ENCODE results near the gene CRACDL. TPM values are rescaled to one million over a fixed set of nuclear protein-coding genes. Genes with fewer than 3 reads are reported as not detected.
"Not testable (repeated sequence)": the region's sequence is repeated elsewhere in the genome, so short reads cannot be mapped to it uniquely, and the experiment has no call there.

Gene CRACDL
- total RNA-seq, 1 donor from 2014 or later = 3.0 TPM

DNA sequence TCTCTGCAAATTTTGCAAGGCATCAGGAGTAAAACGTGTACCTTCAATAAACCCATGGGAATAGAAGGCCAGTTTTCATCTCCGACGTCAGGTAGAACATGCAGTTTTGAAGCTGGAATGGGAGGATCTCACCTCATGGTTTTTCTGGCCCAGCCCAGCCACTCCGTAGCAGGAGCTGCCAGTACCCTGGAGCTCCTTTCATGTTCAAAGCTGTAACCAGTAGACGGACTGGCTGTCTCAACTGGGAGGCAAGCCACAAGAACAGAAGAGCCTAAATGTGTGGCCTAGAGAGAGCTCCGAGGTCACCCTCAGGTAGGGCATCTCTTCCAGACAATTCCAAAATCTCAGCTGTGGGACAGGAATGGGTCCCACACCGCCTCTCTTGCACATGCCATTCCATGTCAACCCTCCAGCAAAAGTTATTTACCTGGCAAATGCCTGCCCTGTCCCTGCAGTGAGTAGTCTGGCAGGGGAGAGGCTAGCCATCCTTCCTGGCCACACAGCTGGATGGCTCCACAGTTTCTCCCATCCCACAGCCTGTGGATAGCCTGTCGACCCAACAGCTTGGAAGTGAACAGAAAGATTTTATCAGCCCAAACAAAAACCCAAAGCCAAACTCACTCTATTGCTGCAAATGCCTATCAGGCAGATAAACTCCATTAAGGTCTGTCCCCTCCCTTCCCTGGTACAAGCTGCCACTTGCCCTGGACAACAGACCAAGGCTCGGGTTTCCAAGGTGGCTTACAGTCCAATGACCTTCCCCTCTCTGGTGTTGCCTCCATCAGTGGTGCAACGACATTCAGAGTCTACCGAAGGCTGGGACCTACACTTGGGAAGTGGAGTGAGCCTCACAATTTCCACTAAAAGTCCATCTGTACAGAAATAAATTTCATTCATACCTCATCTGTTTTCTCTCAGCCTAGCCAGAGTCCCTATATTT lies 27.8 kb downstream of the CRACDL start:
- DNase-seq (ENCODE audit: low read depth in 2 of 2) = no peak

DNA sequence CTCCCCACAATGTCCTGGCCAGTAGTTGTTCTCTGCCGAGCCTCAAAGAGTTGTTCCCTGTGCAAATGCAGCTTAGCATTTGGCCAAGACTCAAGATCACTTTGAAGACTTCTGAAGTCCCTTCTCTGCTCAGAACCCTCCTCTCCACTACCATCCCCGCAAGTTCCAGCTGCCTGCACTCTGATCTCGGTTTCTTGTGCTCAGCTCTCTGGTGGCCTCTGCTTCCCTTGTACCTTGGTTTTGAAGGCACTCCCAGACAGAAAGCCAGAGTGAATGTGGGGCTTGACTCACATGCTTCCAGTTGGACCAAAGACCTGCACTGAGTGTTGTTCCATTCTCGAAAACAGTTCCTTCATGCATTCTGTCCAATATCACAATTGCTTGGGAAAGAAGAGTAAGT lies 28.6 kb downstream of the CRACDL start:
- DNase-seq (ENCODE audit: low read depth in 2 of 2) = no peak

DNA sequence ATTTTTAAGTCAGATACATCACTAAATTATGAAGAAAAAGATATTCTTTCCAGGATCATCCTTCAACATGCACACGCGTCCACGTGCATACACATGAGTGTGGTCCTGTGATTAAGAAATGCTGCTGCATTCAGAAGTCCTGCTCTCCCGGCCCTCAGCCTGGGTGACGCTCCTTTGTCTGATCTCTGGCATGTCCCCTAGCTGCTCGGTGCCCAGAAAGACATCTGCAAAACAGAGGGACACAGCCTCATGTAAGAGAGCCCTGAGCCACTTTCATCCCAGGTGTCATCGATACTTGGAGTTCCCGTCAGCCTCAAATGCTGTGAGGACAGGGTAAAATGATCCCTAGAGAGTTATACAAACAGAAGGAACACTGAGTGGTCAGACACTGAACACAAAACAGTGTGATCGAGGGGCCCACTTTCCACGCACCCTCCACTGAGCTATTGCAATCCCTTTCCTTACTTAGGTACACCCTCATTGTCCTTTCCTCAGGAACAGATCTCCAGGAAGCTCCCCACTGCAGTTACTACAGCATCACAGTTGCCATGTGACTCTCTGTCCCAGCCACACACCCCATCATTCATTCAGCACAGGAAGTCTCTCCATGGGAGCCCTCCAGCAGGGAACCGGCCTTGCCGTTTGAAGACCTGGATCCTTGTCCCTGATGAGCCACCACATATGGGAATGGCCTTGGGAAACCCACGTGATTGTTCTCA lies 32.1 kb downstream of the CRACDL start:
- peak in 1 of 2 donors; percentile 54 for DNase-seq (ENCODE audit: low read depth in 2 of 2)

DNA sequence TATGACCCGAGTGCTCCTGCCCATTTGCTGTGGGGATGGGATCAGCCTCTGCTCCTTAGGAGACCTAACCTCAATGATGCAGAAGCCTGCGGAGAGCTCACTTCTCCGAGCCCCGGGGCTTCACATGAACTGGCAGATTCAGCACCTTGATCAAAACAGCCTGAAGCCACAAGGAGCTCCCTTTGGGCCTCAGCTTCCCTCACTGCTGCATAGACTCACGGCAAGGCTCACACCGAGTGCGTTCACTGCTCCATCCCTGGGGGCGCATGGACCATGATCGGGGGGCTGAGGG lies 33.0 kb downstream of the CRACDL start:
- DNase-seq (ENCODE audit: low read depth in 2 of 2) = no peak

DNA sequence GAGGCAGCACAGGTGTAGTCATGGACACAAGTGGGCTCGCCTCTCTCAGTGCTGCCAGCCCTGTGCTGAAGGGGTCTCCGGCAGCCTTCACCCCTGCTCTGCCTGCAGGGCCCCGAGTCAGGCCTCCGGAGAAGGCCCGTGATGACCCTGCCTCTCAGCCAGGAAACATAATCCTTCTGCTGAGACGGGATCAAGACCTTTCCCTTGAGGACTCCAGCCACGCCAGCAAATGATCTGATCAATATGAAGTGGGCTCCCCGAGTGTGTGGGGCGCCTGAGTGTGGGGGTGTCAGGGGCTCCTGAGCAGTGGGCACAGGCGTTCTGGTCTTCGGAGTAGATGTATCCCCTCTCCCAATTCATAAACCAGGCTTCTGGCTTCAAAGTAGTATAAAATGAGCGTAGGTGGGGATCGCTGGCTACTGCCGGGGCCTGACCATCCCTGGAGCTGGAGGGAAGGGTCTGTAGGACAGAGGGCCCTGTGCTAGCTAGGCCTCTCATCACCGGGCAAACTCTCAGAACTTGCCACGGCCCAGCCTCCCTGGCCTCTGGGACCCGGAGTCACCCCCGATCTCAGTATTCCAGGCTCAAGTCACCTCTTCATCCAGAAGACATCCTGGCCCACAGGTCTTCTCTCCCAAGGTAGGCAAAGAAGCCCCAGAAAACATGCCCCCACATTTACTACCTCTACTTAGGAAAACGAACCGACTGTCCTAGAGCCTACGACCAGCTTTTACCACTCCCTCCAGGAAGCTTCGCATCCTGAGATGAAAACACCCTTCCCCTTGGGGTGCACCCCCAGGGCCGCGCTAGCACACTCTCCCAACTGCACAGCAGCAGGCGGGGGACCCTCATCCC lies 33.6 kb downstream of the CRACDL start:
- no peak for DNase-seq (ENCODE audit: low read depth in 2 of 2)

DNA sequence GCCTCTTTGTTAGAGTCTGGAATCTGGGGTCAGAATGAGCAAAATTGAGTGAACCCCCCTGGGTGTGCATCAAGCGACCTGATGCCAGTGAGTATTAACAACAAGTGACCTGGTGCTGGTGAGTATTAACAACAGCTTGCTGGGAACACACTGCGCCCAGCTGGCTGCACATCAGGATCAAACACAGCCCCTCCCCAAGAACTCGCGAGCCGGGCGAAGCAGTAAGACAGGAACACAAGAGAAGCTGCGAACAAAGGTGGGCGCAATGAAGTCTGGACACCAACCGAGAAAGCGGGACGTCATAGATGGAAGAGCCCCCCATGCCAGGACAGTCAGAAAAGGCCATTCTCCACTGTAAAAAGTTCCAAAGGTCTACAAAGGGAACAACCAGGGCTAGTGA lies 34.3 kb downstream of the CRACDL start:
- DNase-seq (ENCODE audit: low read depth in 2 of 2) = no peak

DNA sequence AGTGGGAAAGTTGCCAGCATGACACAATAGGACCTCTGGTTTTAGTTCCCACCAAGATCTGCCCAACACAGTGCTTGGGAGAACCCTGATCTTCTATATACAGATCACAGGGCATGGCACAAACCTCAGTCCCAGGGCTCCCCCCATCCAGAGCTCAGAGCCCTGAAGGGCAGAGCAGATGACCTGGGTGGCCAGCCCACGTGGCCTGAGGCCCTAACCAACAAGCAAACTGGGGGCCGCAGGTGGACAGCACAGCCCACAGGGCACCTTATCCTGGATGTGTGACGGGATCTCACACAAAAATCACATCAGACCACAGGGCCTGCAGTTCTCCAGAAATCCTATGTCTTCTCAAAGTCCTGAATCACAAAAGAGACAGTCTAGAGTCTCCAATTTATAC lies 34.7 kb downstream of the CRACDL start:
- DNase-seq (ENCODE audit: low read depth in 2 of 2) = no peak

DNA sequence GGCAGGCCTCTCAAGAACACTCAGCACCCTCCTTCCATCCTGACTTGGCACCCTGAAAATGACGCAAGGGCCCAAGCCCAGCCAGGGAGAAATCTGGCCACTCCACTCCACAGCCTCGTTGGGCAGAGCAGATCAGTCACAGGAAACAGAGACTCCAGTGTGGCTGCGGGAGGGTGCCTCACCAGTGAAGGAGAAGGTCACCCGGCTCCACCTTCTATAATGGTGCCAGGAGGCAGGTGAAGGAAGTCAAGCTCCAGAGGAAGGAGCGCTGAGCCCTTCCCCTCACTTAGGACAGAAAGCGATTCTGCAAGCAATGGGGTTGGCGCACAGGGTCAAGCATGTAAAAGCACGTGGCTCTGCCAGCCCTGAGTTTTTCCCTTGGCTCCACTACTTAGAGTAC lies 35.3 kb downstream of the CRACDL start:
- DNase-seq (ENCODE audit: low read depth in 2 of 2) = no peak

DNA sequence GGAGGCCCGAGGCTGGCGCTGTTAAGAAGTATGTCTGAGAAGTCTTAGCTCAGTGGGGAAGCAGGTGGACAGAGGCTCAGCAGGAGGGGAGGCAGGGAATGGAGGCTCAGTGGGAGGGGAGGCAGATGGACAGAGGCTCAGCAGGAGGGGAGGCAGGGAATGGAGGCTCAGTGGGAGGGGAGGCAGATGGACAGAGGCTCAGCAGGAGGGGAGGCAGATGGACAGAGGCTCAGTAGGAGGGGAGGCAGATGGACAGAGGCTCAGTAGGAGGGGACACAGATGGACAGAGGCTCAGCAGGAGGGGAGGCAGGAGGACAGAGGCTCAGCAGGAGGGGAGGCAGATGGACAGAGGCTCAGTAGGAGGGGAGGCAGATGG lies 36.3 kb downstream of the CRACDL start:
- DNase-seq (ENCODE audit: low read depth in 2 of 2) = not testable (repeated sequence)

DNA sequence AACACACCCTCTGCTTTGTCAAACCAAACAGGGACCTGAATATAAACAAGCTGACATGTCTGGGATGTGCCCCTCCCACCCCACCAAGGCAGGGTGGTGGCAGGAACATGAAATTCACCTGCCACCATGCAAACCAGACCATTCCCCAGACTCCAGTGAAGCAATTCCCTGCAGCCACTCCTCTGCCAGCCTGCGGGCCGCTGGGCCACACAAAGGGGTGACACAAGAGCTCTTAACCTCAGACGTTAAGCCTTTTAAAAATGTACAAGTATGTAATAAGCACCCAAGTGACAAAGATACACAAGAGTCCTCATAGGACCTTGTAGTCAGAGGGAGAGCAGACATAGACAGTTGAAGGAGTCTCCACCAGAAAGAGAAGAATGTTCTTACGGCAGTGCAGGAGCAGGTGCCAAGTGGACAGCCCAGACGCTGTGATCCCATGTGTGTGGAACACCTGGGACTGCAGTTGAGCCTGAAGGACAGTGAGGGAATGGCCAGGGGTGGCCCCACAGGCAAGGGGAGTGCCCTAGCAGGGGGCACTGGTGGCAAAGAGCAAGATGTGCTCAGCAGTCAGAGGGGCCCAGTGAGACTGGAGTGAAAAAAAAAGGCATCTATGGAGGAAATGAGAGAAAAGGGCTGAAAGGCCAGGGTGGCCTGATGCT lies 36.9 kb downstream of the CRACDL start:
- no peak for DNase-seq (ENCODE audit: low read depth in 2 of 2)

DNA sequence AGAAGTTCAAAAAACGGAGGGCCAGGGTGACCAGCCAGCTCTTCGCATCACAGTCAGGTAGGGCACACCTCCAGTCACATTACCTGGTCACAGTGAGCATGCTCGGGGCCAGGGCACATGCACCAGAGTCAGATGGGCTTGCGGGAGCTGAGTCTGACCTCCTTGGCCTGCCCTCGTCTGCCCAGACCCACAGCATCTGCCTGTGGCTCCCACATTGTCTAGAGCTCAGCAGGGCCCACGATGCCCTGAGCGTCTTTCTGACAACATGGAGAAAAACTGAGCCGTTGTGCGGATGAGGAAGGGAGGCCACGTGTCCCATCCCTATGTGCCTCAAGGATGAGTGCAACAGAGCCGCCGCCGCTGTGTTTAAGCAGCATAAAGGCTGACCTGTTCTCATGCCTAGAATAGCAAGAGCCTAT lies 37.6 kb downstream of the CRACDL start:
- no peak for DNase-seq (ENCODE audit: low read depth in 2 of 2)

DNA sequence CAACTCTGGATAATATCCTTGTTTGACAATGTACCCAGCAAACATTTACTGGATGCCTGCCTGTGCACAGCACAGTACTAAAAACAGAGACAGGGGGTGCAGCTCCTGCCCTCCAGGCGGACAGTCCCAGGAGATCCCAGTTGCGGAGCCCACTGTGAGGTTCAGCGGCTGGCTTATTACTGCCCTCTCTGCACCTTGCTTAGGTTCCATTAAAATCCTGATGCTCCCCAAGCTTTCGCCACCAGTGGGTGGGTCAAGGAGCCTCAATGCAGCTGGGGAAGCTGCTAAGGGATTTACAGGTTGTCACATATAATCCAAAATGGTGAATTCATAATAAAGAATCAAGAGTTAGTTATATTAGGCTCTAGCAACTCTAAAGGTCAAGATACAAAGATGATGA lies 38.3 kb downstream of the CRACDL start:
- no peak for DNase-seq (ENCODE audit: low read depth in 2 of 2)

DNA sequence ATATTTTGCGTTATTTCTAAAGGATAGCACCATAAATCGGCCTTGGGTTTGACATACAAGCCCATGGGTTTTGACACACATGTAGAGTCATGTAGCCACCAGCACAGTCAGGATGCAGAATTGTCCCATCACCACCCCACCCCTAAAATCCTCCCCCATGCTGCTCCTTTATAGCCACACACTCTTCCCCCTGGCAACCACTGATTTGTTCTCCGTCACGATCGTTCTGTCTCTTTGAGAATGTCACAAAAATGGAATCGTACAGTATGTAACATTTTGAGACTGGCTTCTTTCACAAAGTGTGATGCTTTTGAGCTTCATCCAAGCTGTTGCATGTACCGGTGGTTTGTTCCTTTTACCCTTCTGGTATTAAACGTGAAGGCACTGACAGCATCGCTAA lies 39.1 kb downstream of the CRACDL start:
- no peak for DNase-seq (ENCODE audit: low read depth in 2 of 2)

DNA sequence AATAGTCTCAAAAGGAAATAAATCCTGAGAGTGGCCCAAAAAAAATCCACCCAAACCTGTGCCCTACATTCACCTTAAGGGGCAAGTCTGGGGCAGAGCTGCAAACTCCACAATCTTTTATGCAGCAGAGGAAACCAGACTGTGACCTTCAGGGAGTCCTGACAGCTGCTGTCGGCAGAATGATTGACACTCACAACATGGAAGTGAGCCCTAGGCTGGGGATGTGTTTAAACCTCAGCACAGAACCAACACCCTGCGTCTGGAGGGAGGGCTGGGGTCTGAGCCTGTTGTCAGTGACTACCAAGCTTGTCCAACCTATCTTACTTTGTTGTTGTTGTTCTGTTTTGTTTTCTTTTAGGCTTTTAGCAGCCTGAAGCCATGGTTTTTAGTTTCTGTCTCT lies 39.6 kb downstream of the CRACDL start:
- DNase-seq (ENCODE audit: low read depth in 2 of 2) = no peak

DNA sequence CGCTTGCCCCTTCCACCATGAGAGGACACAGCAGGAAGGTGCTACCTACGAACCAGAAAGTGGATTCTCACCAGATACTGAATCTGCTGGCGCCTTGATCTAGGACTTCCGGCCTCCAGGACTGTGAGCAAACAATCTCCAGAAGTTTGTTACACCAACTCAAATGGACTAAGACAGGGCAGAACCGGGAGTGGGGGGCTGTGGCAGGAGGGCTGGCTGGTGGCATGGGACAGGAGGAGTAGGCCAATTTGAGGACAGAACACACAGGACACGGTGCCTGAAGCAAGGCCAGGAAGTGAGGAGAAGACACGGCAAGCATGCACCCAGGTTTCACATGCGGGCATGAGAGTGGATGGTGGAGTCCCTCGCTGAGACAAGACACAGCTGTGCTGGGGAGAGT lies 40.1 kb downstream of the CRACDL start:
- DNase-seq (ENCODE audit: low read depth in 2 of 2) = no peak

DNA sequence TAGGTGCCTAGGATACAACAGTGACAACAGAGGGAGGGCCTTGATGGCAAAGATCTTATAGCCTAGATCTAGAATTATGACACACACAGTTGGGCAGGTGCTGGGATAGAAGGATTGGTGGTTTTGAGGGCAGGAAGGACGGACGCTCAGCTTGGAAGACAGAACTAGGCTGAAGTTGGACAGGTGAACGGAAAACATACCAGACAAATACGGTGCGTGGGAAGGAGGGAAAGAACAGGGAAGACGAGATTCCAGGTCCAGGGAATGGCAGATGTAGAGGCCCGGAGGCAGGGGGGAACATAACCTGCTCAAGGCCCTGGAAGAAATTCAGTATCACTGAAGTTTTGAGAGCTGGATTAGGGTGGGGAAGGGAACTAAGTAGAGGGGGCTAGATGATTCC lies 40.8 kb downstream of the CRACDL start:
- DNase-seq (ENCODE audit: low read depth in 2 of 2) = no peak

DNA sequence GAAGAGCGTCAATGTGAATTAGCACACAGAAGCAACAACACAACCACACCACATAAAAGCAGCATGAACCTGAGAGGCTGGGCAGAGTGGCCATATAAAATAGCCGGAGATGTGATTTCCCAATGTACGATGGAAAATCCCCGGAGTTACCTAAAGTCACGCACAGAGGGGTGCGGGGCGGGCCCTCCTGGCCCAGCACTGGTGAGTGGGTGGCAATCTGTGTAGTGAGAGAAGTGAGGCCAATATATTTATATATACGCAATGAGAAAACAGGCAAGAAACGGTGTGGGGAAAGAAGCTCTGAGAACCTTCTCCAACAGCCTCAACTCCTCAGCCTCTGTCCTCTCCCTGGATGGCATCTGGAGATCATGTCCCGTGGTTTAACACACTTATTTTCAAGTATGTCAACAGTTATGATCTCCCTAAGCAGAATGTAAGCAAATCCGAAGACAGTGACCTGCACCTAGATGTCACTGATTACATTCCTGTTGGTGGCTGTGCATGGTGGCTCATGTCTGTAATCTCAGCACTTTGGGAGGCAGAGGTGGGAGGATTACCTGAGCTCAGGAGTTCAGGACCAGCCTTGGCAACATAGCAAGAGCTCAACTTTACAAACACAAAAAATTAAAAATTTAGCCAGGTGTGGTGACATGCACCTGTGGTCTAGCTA lies 41.6 kb downstream of the CRACDL start:
- DNase-seq (ENCODE audit: low read depth in 2 of 2) = no peak

DNA sequence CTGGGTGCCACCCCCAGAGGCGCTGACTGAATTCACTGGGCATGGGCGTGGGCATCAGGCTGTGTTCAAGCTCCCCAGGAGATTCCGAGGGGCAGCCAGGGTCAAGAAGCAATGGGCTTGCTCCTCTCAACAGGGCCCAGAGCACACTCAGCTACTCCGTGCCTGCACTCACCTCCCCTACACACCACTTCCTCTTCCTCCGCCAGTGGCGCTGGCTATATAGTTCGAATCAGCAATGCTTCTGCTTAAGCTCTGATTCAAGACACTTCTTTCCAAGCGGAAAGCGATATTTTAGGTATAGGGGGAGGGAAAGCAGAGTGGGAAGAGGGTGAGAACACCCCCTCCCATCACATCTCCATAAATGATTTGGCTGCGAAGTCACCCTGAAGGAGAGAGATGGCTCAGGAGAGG lies 42.1 kb downstream of the CRACDL start:
- DNase-seq (ENCODE audit: low read depth in 2 of 2) = no peak

DNA sequence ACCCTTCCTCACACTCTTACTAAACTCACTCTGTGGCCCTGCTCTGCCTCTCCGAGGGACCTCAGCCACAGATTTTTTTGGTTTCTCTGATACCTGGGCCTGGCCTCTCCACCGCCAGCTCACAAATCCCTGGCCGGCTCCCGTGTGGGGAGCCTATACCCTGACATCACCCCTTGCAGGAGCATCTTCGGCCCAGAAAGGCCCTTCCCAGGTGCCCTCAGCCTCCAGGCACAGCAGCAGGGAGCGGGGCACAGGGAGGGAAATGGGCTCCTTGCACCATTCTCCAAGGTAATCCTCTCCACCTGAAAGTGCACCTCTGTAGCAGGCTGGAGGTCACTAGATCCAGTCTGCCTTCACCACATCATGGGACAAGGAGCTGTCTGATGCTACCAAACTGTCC lies 43.2 kb downstream of the CRACDL start:
- DNase-seq (ENCODE audit: low read depth in 2 of 2) = no peak

DNA sequence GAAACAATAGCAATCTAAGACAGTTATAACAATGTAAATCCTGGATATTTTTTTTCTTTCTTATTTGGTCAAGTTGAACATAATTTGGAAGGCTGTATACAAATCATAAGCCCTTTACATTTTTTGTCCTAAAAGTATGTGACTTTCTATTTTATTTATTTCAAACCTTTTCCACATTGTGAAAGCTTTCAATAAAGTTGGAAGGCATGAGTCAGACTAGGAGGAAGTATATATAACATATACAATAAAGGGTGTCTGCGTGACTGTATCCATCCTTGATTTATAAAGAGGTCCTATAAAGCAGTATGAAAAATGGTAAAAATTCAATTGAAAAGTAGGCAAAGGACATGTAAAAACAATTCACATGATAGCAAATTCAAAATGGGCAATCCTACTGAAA lies 44.4 kb downstream of the CRACDL start:
- peak in 1 of 2 donors; percentile 51 for DNase-seq (ENCODE audit: low read depth in 2 of 2)

DNA sequence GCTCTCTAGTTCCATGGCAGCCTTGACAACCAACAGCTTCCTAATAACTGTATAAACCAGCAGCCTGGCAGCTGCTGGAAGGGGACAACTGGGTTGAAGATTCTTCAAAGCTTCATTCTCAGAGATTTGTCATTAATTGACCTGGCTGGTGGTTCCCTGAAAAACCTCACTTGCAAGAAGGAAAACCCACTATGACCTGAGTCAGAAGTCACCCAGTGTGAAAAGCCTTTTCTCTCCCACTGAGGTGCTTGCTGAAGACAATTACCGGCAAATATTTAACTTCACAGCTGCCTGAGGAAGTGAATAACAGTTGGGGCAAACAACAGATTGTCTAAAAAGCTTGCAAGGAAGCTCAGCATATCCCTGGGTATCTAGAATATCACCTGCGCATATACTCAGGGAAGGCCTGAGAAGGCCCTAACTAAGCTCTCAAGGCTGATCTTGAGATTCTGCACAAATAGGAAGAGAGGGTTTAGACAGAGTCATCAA lies 49.9 kb downstream of the CRACDL start:
- no peak for DNase-seq (ENCODE audit: low read depth in 2 of 2)

All from dermis microvascular lymphatic vessel endothelial cell (primary cell).